NCI-H146 (cell line): ENCODE results near the gene HOXB5.

ENCODE experiments used
- DNase-seq: peaks from one replicate; lab custom pipeline; 2025; lab: John Stamatoyannopoulos, UW

The HOXB5 gene

GRCh38 chr17:48601539-48602425 lies 8.2 kb upstream of the HOXB5 start:
- no peak for DNase-seq

- DNase-seq, result no peak
Observed at GRCh38 chr17:48601207-48601538, 7.6 kb upstream of the HOXB5 start.

GRCh38 chr17:48600244-48601098 lies 6.9 kb upstream of the HOXB5 start:
- no peak for DNase-seq

GRCh38 chr17:48599354-48599753 lies 5.8 kb upstream of the HOXB5 start:
- DNase-seq, result no peak

- no peak for DNase-seq
Observed at GRCh38 chr17:48598736-48599135, 5.2 kb upstream of the HOXB5 start.

- peak; percentile 64 for DNase-seq
Observed at GRCh38 chr17:48597778-48598631, 4.4 kb upstream of the HOXB5 start.

GRCh38 chr17:48597528-48597777 lies 3.9 kb upstream of the HOXB5 start:
- no peak for DNase-seq

GRCh38 chr17:48596735-48597527 lies 3.4 kb upstream of the HOXB5 start:
- no peak for DNase-seq

- no peak for DNase-seq
Observed at GRCh38 chr17:48596000-48596734, 2.6 kb upstream of the HOXB5 start.

- no peak for DNase-seq
Observed at GRCh38 chr17:48595278-48595999, 1.9 kb upstream of the HOXB5 start.

GRCh38 chr17:48594538-48595277 lies 1.1 kb upstream of the HOXB5 start:
- DNase-seq, result no peak

GRCh38 chr17:48593840-48594537 lies 410 bp upstream of the HOXB5 start:
- peak; percentile 83 for DNase-seq

GRCh38 chr17:48592577-48592976 lies 1.0 kb downstream of the HOXB5 start:
- DNase-seq, result no peak

- no peak for DNase-seq
Observed at GRCh38 chr17:48592057-48592514, 1.5 kb downstream of the HOXB5 start.

GRCh38 chr17:48591255-48592056 lies 2.1 kb downstream of the HOXB5 start:
- no peak for DNase-seq

GRCh38 chr17:48590607-48591161 lies 2.9 kb downstream of the HOXB5 start:
- DNase-seq, result no peak

- DNase-seq, result no peak
Observed at GRCh38 chr17:48589831-48590606, 3.6 kb downstream of the HOXB5 start, which contains the start of gene HOXB3. HOXB3 (minus strand) TSS chr17:48590241; CDS start chr17:48552474, 37,767 bp downstream.
